HG03066 (cell line): ENCODE results near the gene ERC2.
"Not testable (repeated sequence)": the region's sequence is repeated elsewhere in the genome, so short reads cannot be mapped to it uniquely, and the experiment has no call there.

ENCODE experiments used
- ATAC-seq: cut with Tn5 transposase; IDR thresholded peaks from one replicate; pipeline ENCODE4 v1.9.1; 2021; ENCODE audit warnings: low read depth; ENCODE audit not compliant: unreplicated experiment

Gene ERC2

DNA sequence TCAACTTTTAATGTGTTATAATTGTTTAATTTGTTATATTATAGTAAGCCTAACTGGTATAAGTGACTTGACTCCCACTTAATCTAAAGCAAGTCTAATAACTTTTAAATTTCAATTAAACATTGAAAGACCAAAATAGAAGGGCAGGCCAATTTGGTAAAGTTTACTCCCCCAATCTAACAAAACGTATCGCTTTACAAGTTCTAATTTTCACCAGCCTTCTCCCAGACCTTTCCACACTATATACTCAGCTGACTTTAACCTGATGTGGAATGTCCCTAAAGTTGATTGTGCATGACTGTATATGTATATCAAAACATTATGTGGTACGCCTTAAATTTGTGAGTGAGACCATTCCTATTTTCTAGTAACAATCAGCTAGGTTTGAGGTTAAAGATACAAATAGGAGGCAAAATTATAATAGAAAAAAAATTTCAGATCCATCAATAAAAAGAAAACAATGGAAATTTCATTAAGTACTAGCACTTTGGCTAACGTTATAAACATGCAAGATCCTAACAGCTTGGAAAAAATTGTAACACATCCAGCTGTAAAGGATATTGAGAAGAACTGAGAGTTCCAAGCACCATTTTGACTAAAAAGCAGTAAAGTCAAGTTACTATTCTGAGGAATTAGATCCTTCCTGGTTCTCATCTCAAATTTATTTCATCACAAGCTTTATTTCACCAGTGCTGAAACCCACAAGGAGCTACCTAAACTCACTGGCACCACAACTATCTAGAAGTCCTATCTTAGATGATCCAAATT is 199.5 kb downstream of the ERC2 start:
- ATAC-seq = no peak

DNA sequence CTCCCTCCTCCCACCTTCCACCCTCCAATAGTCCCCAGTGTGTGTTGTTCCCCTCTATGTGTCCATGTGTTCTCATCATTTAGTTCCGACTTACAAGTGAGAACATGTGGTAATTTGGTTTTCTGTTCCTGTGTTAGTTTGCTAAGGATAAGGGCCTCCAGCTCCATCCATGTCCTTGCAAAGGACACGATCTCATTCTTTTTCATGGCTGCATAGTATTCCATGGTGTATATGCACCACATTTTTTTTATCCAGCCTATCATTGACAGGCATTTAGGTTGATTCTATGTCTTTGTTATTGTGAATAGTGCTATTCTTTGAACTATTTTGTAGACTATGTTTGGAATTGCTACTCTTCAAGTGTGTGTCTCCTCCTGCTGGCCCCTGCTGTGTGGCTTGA is 206.4 kb downstream of the ERC2 start:
- not testable (repeated sequence) for ATAC-seq

DNA sequence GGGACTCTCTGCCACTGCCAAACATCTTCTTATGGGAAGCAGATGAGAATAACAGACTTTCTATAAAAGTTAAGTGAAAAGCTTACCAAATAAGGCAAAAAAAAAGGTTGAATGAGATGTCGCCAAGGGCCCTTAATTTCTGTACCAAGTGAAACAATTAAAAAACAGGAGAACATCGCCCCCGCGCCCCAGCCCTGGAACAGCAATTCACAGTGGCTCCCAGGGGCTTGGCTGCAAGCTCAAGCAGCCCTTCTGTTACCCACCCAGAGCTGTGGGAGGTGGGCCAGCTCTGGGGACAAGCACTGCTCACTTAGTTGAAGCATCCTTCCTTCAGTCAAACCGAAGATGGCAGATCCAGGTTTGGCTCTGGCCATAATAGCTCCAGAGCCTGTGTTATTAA is 208.0 kb downstream of the ERC2 start:
- ATAC-seq = no peak

DNA sequence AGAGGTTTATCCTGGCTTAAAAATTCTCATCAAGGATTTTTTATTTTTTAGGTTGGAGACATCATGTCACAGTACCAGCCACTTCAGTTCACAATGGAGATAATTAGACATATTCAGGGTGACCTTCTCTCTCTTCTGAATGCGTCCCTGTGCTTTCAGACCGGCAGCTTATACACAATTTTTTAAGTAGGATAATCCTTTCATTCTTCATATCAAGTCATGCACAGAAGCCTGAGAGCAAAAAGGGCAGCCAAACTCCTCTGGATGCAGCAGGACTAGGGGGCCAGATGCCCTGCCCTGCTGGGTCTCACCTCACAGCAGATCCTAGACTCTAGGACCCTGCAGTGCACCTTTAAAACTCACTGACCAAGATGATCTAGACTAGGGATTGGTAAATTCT is 210.4 kb downstream of the ERC2 start:
- ATAC-seq = no peak

DNA sequence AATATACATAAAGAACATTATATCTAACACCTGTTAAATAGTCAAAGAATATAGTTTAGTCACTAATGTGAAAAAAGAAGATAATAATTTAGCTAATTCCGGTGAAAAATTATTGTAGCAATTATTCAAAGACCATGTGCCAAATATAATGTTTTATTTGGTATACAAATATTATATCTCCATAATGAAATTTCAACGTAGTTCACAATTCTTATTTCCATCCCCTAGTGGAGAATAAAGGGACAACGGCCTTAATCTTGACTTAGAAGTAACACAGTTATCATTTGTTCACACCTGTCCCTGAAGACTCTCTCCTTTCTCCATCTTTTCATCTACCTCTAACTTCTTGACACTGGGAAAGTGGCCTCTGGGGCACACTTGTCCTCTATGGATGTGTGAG is 213.4 kb downstream of the ERC2 start:
- ATAC-seq = no peak

DNA sequence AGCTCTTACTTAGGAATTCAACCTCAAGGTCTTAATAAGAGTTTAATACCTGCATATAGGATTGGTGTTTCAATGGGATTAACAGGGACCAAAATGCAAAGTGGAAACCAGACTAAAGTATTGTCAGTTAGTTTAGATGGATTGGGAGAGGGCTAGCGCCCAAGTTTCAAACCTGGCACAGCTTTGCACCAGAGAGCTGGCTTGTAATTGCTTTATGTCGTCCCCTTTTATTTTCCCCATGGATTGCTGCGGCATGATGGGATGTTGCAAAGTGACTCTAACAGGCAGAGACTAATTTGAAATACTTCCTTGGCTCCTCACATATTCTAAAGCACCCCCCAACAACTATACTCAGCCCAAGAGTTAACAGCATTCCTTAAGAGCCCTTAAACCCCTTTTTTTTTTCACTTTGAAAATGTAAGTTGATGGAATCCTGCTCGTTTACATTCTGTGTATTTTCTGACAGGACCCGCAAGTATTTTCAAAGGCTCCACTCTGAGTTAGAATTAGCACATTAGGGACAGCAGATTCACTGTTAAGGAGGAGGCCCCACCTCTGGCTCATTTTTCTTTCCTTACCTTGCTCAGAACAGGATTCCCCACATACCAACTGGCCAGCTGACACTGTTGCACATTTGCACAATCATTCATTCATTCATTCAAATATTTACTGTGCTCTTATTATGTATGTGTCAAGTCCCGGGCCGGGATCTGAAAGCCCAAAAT is 214.2 kb downstream of the ERC2 start:
- ATAC-seq = no peak

DNA sequence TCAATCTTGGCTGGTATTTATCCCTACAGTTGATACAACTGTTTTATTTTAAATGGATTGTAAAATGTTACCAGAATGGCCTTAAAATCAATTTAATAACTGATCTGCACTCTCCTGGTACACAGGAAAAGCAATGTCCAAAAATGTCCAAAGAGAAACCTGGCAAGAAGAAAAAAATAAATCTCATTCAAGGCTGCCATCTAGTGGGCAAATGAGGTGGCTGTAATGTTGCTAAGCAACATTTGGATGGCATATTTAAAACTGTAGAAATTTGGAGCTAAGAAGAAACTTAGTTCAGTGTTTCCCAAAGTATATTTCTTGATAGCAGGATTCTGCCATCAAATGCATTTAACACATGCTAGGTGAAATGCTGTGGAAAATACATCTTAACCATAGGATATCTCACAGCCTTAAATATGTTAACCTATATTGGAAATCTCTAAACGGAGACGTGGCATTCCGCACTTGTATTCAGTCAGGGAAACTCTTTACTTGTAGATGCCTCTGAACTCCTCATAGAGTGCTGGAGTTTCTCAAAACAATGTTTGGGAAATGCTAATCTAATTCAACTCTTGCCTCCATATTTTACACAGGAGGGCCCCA is 216.8 kb downstream of the ERC2 start:
- ATAC-seq = no peak

DNA sequence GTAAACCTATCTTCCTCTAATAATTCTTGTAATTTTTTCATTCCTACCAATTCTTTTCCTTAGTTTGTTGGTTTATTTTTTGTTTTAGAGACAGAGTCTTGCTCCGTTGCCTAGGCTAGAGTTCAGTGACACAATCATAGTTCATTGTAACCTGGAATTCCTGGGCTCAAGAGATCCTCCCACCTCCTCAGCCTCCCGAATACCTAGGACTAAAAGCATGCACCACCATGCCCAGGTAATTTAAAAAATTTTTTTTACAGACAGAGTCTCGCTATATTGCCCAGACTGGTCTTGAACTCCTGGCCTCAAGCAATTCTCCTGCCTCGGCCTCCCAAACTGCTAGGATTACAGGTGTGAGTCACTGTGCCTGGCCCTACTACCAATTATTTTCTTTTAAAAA is 220.2 kb downstream of the ERC2 start:
- ATAC-seq = no peak

DNA sequence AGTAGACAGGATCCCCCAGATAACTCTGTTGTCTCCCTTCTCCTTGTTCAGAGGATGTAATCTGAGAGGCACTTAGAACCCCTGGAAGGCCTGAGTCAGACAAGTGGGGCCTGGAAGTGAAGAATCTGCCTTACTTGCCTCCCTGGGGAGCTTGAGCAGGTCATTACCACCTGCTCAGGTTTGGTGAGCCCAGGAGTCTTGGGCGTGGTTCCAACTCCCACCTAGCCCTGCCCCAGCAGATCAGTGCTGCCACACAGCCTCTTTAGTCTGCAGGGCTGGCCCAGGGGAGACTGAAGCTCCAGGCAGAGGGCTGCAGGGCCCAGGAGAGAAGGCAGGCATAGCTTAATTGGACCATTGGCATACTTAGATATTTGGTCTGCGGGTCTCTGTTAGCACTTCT is 230.0 kb downstream of the ERC2 start:
- no peak for ATAC-seq

DNA sequence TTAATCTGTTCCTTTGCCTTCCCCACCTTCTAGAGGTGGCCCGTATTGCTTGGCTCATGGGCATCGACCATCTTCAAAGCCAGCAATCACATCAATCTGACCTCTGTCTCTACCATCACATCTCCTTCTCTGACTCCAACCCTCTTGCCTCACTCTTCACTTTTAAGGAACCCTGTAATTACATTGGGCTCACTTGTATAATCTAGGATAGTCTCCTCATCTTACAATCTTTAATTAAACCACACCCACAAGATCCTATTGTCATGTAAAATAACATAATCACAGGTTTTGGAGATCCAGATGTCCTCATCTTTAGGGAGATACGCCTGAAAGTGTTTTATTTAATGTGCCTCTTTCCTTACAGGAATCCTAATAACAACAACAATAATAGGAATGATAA is 234.5 kb downstream of the ERC2 start:
- ATAC-seq = no peak

DNA sequence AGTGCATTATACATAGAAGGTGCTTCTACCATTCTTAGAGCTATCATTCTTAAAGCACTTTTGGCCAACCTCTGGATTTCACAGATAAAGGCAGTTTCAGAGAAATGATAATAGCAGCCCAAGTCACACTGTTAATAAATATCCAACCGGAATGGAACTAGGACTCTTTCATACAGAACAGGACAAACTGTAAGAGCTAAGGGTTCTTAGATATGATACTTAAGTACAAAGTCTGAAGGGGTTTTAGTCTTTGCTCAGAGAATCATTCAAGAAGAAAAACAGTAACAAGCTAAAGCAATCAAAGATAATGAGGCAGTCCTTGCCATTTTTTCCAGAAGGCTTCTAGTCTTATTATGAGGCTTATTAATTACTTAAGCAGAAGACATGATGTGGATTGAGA is 239.0 kb downstream of the ERC2 start:
- ATAC-seq = no peak

DNA sequence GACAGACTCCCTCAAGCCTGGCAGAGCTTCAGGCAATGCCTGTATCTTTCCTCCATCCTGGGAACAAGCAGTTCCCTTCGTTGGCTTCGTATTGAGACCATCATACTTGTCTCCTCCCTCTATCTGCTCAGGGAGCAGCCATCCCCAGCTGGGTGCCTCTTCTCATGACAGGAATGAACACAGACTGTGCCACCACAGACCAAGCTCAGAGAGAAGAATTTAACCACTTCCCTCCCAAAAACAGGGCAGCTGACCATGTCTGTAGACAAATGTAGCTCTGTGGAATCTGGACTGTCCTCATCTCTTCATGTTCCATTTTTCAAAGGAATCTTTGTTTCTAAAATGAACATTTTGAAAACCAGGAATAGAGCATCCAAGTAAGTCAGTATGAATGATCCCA is 245.4 kb downstream of the ERC2 start:
- ATAC-seq = no peak

DNA sequence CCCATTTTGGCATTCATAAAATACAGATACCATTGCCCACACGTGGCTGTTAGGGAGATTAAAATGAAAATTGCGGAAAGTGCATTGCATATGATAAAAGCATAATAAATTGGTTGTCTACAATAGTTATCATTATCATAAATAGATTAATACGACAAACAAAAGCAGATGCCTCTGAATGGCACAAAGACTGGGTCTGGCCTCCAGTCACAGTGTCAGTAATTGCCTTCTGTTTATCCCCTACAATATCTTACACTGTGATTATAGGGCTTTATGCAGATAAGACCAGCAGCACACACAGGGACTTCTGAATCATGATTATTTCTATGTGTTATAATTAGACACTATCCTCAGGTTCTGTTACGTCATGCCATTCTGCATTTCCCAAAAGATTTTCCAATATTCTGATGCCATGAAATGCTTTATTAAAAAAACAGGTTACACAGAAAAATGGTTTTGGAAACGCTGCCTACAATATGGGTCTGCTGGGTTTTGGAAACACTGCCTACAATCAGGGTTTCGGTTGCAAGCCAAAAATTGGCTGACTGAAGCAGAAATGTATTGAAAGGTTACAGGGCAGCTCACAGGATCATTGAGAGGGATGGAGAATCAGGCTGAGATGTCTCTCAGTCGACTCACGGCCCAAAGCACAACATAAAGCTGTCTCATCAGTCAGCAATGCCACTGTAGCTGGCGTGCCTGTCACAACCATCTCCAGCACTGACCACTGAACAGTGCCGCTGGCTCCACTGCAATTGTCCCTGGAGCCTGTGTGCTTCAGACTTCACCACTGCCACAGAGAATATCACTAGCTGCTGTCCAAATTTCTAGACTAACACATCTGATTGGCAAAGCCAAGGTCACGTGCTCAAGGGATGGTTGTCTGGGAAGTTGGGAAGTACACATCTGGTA is 248.1 kb downstream of the ERC2 start:
- ATAC-seq = no peak

DNA sequence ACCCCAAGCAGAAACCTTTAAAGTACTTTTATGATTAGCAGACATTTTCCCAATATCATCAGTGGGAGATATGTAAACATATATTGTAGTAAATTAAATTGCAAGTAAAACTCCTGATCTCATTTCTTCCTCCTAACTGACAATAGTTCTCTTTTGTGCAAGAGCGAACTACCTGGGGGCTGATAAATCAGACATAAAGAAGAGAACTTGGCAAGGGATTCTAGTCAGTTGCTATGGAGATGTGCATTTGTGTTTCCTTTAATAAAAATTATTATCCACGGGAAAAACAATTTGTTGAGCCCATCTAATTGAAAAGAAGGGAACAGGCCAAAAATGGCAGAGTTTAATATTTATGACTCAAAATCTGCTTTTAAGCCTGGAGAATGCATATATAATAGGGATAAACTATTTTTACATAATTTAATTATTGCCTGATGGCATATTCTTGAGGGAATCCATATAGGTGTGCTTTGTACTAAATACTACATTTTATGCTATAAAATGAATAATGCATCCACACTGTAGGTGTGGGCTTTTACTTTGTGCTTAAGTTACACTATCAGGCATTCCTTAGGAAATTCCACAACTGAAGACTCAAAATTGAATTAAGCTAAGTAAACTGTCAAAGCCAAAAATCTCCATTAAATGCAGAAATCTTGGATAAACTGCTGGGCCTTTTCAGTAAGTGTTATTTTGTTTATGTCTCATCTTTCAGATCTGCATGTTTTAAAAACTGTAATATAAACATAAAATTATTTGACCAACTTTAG is 258.1 kb downstream of the ERC2 start:
- ATAC-seq = no peak

DNA sequence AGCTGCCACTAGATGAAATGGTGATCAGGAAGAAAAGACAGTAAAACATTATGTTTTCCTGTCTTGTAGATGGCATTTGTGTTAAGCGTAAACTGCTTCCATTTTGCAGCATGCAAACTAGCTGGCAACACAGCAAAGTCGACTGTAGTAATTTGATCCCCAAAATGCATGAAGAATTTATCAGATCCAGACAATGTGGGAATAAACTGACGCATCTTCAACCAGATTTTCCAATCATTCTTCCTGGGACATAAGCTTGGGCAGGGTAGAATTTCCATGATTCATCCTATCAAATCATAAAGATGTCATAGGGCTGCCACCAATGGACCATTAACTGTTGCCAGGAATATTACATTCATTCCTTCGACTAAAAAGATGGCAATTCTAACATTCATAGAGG is 260.3 kb downstream of the ERC2 start:
- no peak for ATAC-seq

DNA sequence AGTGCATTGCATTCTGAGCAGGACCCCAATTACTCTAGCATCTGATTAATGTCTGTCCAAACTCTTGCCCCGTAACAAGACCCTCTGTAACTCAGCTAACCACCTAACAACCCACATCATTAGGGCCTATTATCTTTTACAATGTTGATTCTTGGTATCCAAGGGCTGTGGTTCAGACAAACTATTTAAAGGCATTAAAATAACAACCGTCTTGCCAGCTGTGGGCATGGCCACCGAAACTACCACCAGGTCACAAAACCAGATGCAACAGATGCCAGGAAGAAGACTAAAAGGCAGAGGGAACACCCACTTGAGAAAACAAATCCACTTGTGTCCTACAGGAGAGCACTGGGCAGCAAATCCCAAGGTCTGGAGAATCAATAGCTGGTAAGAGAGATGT is 262.9 kb downstream of the ERC2 start:
- ATAC-seq = no peak

DNA sequence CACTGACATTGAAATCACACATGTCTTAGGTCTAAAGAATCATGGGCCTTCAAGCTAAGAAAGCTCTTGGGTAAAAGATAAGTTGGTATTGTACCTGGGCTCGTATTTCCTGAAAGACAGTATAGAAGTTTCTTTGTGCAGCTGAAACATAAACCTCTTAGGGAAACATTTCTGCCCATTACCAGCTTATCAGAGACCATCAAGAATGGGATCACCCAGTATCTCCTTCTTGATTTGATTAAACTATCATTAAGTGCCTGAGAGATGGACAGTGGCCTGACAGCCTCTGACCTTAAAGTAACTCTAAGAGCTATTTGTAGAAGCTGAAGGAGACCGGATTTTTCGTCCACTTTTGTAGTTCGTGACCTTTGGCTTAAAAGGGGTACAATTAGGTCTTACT is 265.3 kb downstream of the ERC2 start:
- no peak for ATAC-seq

DNA sequence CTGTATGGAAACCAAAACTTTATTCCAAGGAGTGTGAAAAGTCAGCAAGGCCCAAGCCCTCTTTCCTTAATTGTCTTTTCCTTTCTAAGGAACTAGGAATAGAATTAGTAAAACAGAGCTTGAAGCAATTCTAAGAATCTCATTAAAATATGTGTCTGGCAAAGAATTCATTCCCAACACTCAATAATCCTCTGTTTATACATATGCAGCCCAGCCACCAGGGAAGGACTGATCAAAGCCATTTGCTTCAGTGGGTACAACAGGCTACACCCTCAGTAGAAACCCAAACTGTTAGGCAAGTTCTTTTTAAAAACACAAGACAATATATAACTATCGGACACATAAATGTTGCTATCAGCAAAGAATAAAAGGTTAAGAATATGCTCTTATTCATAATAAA is 266.9 kb downstream of the ERC2 start:
- no peak for ATAC-seq

DNA sequence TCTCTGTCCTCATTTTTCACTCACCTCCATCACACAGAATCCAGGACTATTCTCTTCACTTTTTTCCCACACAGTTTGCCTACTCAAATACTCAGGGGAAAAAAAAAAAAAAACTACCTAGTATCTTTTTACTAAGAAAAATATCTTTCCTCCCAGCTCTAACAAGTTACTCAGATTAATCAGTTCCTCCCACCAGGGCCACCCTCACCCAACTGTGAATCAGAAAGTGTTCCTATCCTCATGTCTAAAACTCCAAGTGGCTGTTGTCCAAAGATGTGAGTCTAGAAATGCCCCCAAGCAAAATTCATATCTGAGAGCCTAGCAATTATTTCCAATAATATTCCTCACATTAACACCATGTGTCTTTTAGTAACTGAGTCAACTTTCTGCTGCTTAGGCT is 268.0 kb downstream of the ERC2 start:
- ATAC-seq = no peak

DNA sequence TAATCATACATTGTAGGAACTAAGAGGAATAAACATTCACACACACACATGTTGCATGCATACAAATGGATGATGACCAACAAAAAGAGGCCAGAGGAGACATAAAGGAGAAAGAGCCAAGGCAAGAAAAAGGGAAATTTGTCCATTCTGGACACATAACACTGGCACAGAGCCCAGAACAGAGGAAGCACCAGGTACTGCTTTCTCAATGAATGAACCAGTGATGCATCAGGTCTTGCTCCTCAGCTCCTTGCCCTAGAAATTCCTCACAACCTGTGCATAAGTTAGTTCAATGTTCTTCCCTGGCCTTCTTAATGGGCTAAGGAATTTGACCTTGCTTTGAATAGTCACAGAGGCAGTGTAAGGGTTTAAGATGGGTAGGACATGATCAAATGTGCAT is 270.3 kb downstream of the ERC2 start:
- no peak for ATAC-seq
